Naive thymus-derived CD8-positive, alpha-beta T cell (primary cell): ENCODE results near the gene KCNJ15. TPM values are rescaled to one million over a fixed set of nuclear protein-coding genes. Genes with fewer than 3 reads are reported as not detected.
"Not testable (repeated sequence)": the region's sequence is repeated elsewhere in the genome, so short reads cannot be mapped to it uniquely, and the experiment has no call there.

Experiments
- ATAC-seq, 2 donors: fragments of 150-1000 bp; cut with Tn5 transposase in 1 of 2; sonication (Bioruptor Pico), chemical (Tn5 transposase) in 1 of 2; 1 replicate in 1 of 2; 2 replicates in 1 of 2; pipeline ENCODE4 v1.10.0; 2021; ENCODE audit warnings: mild to moderate bottlenecking in 2 of 2, moderate library complexity in 2 of 2
- POLR2A ChIA-PET: fragments of 350-600 bp; sonication (Branson Sonifier 250); formaldehyde crosslinking; loops from one replicate; lab custom pipeline; 2021; ENCODE audit warnings: antibody characterized with exemption; lab: Charles Lee
- DNase-seq, 10 donors: peaks; one replicate each; pipeline versions ENCODE4 v3.0.0 to v3.0.0-alpha.2; 2020 to 2022
- H3K27ac Mint-ChIP-seq, 10 donors: one replicate each; pipeline ENCODE4 v1.8.0; 2020 to 2022; ENCODE audit warnings: mild to moderate bottlenecking in 10 of 10, mixed read lengths in 10 of 10, moderate library complexity in 4 of 10, inconsistent platforms in 1 of 10
- H3K27me3 Mint-ChIP-seq, 5 donors: one replicate each; pipeline ENCODE4 v1.8.0; 2021 to 2022; ENCODE audit warnings: mixed read lengths in 5 of 5
- H3K36me3 Mint-ChIP-seq, 3 donors: one replicate each; pipeline ENCODE4 v1.8.0; 2020 to 2022; ENCODE audit warnings: mixed read lengths in 3 of 3, mild to moderate bottlenecking in 2 of 3, inconsistent platforms in 1 of 3
- H3K4me1 Mint-ChIP-seq, 4 donors: one replicate each; pipeline ENCODE4 v1.8.0; 2021 to 2022; ENCODE audit warnings: mixed read lengths in 4 of 4
- H3K4me3 Mint-ChIP-seq, 10 donors: one replicate each; pipeline ENCODE4 v1.8.0; 2020 to 2022; ENCODE audit warnings: mild to moderate bottlenecking in 10 of 10, mixed read lengths in 10 of 10, moderate library complexity in 6 of 10, inconsistent platforms in 1 of 10
- H3K9me3 Mint-ChIP-seq, 9 donors: one replicate each; pipeline ENCODE4 v1.8.0; 2020 to 2022; ENCODE audit warnings: mixed read lengths in 9 of 9, mild to moderate bottlenecking in 3 of 9, inconsistent platforms in 1 of 9, moderate library complexity in 1 of 9
- polyA plus RNA-seq, 3 donors: library from polyadenylated mRNA; unstranded; fragments of 300-500 nt; fragmentation: Illumina TruSeq; gene quantifications; one replicate each; pipeline ENCODE4 v1.2.3, GENCODE V29; 2021
- total RNA-seq, 8 experiments: library from RNA in 2 of 8; stranded (reverse) in 2 of 8; gene quantifications; one replicate each; pipeline ENCODE4 v1.2.3 and lab custom pipeline; 2021 to 2026

Gene KCNJ15
- total and polyA plus RNA-seq, 5 experiments from 2014 or later, result not detected

GRCh38 chr21:38234395-38235142 lies 22.2 kb upstream of the KCNJ15 start:
- Mint-ChIP-seq H3K27ac (no peak overlapping the region), H3K36me3 (peaks cover 0 to 23% (median 2%) of the 10 kb centered on the region in 3 donors), H3K4me3 (no peak overlapping the region), H3K27me3 (peaks cover 0 to 10% (median 0%) of the 10 kb centered on the region in 5 donors), H3K9me3 (peaks cover 6 to 36% (median 24%) of the 10 kb centered on the region in 9 donors), H3K4me1 (peaks cover 0 to 3% (median 0%) of the 10 kb centered on the region in 4 donors)
- ATAC-seq (no peak), DNase-seq (no peak)
- POLR2A ChIA-PET, result no interaction called here

- POLR2A ChIA-PET, H3K4me3 Mint-ChIP-seq, H3K27ac Mint-ChIP-seq, DNase-seq, H3K4me1 Mint-ChIP-seq, ATAC-seq: not testable (repeated sequence)
- Mint-ChIP-seq H3K9me3 (peaks cover 5 to 29% (median 18%) of the 10 kb centered on the region in 9 donors), H3K36me3 (peaks cover 0 to 21% (median 0%) of the 10 kb centered on the region in 3 donors), H3K27me3 (peaks cover 0 to 10% (median 0%) of the 10 kb centered on the region in 5 donors)
Measured at GRCh38 chr21:38235251-38235650, 21.5 kb upstream of the KCNJ15 start.

GRCh38 chr21:38236232-38236631 lies 20.6 kb upstream of the KCNJ15 start:
- ATAC-seq, result no peak

GRCh38 chr21:38239672-38240071 lies 17.1 kb upstream of the KCNJ15 start:
- H3K27me3 Mint-ChIP-seq, result peaks cover 0 to 14% (median 0%) of the 10 kb centered on the region in 5 donors
- H3K4me3 Mint-ChIP-seq, result no peak overlapping the region
- no peak for DNase-seq
- H3K36me3 Mint-ChIP-seq, result no peaks in the 10 kb centered on the region
- POLR2A ChIA-PET, result no interaction called here
- no peaks in the 10 kb centered on the region for H3K9me3 Mint-ChIP-seq
- no peak for ATAC-seq
- no peak overlapping the region for H3K27ac Mint-ChIP-seq
- H3K4me1 Mint-ChIP-seq, result peaks cover 6 to 9% (median 8%) of the 10 kb centered on the region in 4 donors

More at GRCh38 chr21:38236232-38236631, 20.6 kb upstream of the KCNJ15 start:
- H3K9me3 Mint-ChIP-seq, result peaks cover 4 to 19% (median 11%) of the 10 kb centered on the region in 9 donors
- peaks cover 0 to 13% (median 0%) of the 10 kb centered on the region in 3 donors for H3K36me3 Mint-ChIP-seq
- POLR2A ChIA-PET, result no interaction called here
- peaks cover 0 to 3% (median 0%) of the 10 kb centered on the region in 4 donors for H3K4me1 Mint-ChIP-seq
- no peak for DNase-seq
- H3K4me3 Mint-ChIP-seq, result no peak overlapping the region
- H3K27me3 Mint-ChIP-seq, result peaks cover 0 to 10% (median 0%) of the 10 kb centered on the region in 5 donors
- no peak overlapping the region for H3K27ac Mint-ChIP-seq

GRCh38 chr21:38240129-38240528 lies 16.7 kb upstream of the KCNJ15 start:
- H3K27ac Mint-ChIP-seq, result no peak overlapping the region
- no peaks in the 10 kb centered on the region for H3K9me3 Mint-ChIP-seq
- ATAC-seq (no peak), DNase-seq (no peak)
- POLR2A ChIA-PET, result no interaction called here
- H3K4me1 Mint-ChIP-seq, result peaks cover 9 to 13% (median 12%) of the 10 kb centered on the region in 4 donors
- H3K27me3 Mint-ChIP-seq, result peaks cover 0 to 14% (median 0%) of the 10 kb centered on the region in 5 donors
- no peaks in the 10 kb centered on the region for H3K36me3 Mint-ChIP-seq
- no peak overlapping the region for H3K4me3 Mint-ChIP-seq

- Mint-ChIP-seq H3K27me3 (peaks cover 0 to 14% (median 0%) of the 10 kb centered on the region in 5 donors), H3K4me1 (peaks cover 9 to 19% (median 17%) of the 10 kb centered on the region in 4 donors), H3K4me3 (no peak overlapping the region), H3K9me3 (no peaks in the 10 kb centered on the region), H3K27ac (no peak overlapping the region), H3K36me3 (no peaks in the 10 kb centered on the region)
- DNase-seq, result no peak
- no peak for ATAC-seq
- POLR2A ChIA-PET, result no interaction called here
Measured at GRCh38 chr21:38241029-38241740, 15.6 kb upstream of the KCNJ15 start.

GRCh38 chr21:38242061-38242460 lies 14.7 kb upstream of the KCNJ15 start:
- Mint-ChIP-seq H3K27me3 (peaks cover 0 to 15% (median 2%) of the 10 kb centered on the region in 5 donors), H3K27ac (peak overlapping the region in 1 of 10 donors; percentile 71), H3K4me1 (peaks cover 9 to 19% (median 17%) of the 10 kb centered on the region in 4 donors), H3K36me3 (no peaks in the 10 kb centered on the region), H3K9me3 (peaks cover 0 to 8% (median 0%) of the 10 kb centered on the region in 9 donors), H3K4me3 (no peak overlapping the region)
- no peak for ATAC-seq
- DNase-seq, result no peak
- POLR2A ChIA-PET, result no interaction called here

- ATAC-seq, result peak in 1 of 2 donors; percentile 20
- H3K27me3 Mint-ChIP-seq, result peaks cover 0 to 16% (median 3%) of the 10 kb centered on the region in 5 donors
- POLR2A ChIA-PET, result no interaction called here
- DNase-seq, result no peak
- H3K36me3 Mint-ChIP-seq, result no peaks in the 10 kb centered on the region
- H3K4me1 Mint-ChIP-seq, result peaks cover 7 to 19% (median 17%) of the 10 kb centered on the region in 4 donors
- peak overlapping the region in 7 of 10 donors; percentile 23 to 93 (median 74) for H3K27ac Mint-ChIP-seq
- peaks cover 0 to 16% (median 0%) of the 10 kb centered on the region in 9 donors for H3K9me3 Mint-ChIP-seq
- H3K4me3 Mint-ChIP-seq, result peak overlapping the region in 1 of 10 donors; percentile 8
Measured at GRCh38 chr21:38243732-38244406, 12.9 kb upstream of the KCNJ15 start.

GRCh38 chr21:38244407-38244787 lies 12.4 kb upstream of the KCNJ15 start:
- H3K27ac Mint-ChIP-seq, result peak overlapping the region in 9 of 10 donors; percentile 45 to 93 (median 82)
- peaks cover 7 to 19% (median 17%) of the 10 kb centered on the region in 4 donors for H3K4me1 Mint-ChIP-seq

GRCh38 chr21:38244885-38245869 lies 11.6 kb upstream of the KCNJ15 start:
- ATAC-seq (peak; percentile 92 to 94), DNase-seq (peak in 8 of 10 donors; percentile 22 to 81 (median 41))
- peaks cover 0 to 16% (median 0%) of the 10 kb centered on the region in 9 donors for H3K9me3 Mint-ChIP-seq
- peaks cover 0 to 17% (median 3%) of the 10 kb centered on the region in 5 donors for H3K27me3 Mint-ChIP-seq
- H3K27ac Mint-ChIP-seq, result peak overlapping the region; percentile 5 to 93 (median 78)
- H3K4me3 Mint-ChIP-seq, result peak overlapping the region in 4 of 10 donors; percentile 5 to 26 (median 12)
- no peaks in the 10 kb centered on the region for H3K36me3 Mint-ChIP-seq
- POLR2A ChIA-PET, result no interaction called here
- peaks cover 7 to 19% (median 17%) of the 10 kb centered on the region in 4 donors for H3K4me1 Mint-ChIP-seq

More at GRCh38 chr21:38244407-38244787, 12.4 kb upstream of the KCNJ15 start:
- no peaks in the 10 kb centered on the region for H3K36me3 Mint-ChIP-seq
- H3K9me3 Mint-ChIP-seq, result peaks cover 0 to 16% (median 0%) of the 10 kb centered on the region in 9 donors
- POLR2A ChIA-PET, result no interaction called here
- ATAC-seq, result peak; percentile 6 to 28
- DNase-seq, result peak in 1 of 10 donors; percentile 3
- peaks cover 0 to 16% (median 3%) of the 10 kb centered on the region in 5 donors for H3K27me3 Mint-ChIP-seq
- H3K4me3 Mint-ChIP-seq, result peak overlapping the region in 3 of 10 donors; percentile 8 to 42 (median 39)

- POLR2A ChIA-PET, result no interaction called here
- Mint-ChIP-seq H3K36me3 (no peaks in the 10 kb centered on the region), H3K27ac (peak overlapping the region in 3 of 10 donors; percentile 15 to 35 (median 34)), H3K4me3 (no peak overlapping the region), H3K27me3 (peaks cover 0 to 20% (median 3%) of the 10 kb centered on the region in 5 donors), H3K9me3 (peaks cover 0 to 16% (median 0%) of the 10 kb centered on the region in 9 donors), H3K4me1 (peaks cover 7 to 19% (median 17%) of the 10 kb centered on the region in 4 donors)
- ATAC-seq, result no peak
- no peak for DNase-seq
Measured at GRCh38 chr21:38246511-38246910, 10.3 kb upstream of the KCNJ15 start.
